Renal cortex interstitium (tissue), 11 donors: ENCODE results near the gene PTPRS. TPM values are rescaled to one million over a fixed set of nuclear protein-coding genes. Genes with fewer than 3 reads are reported as not detected.
"Not testable (repeated sequence)": the region's sequence is repeated elsewhere in the genome, so short reads cannot be mapped to it uniquely, and the experiment has no call there.

ENCODE experiments used
- DNase-seq, 11 donors: peaks; one replicate each; pipeline ENCODE4 v3.0.0-alpha.2; 2013; ENCODE audit warnings: low read depth in 9 of 11, low spot score in 4 of 11; ENCODE audit errors: extremely low read depth in 1 of 11
- polyA plus RNA-seq, 3 donors: library from polyadenylated mRNA; unstranded; fragments of 120-200 nt; gene quantifications; one replicate each; pipeline ENCODE4 v1.2.1, GENCODE V29; 2013; ENCODE audit not compliant: insufficient read length in 3 of 3

Gene PTPRS
- polyA plus RNA-seq, 3 donors, result 54.2 to 79.6 (median 77.7) TPM

DNA sequence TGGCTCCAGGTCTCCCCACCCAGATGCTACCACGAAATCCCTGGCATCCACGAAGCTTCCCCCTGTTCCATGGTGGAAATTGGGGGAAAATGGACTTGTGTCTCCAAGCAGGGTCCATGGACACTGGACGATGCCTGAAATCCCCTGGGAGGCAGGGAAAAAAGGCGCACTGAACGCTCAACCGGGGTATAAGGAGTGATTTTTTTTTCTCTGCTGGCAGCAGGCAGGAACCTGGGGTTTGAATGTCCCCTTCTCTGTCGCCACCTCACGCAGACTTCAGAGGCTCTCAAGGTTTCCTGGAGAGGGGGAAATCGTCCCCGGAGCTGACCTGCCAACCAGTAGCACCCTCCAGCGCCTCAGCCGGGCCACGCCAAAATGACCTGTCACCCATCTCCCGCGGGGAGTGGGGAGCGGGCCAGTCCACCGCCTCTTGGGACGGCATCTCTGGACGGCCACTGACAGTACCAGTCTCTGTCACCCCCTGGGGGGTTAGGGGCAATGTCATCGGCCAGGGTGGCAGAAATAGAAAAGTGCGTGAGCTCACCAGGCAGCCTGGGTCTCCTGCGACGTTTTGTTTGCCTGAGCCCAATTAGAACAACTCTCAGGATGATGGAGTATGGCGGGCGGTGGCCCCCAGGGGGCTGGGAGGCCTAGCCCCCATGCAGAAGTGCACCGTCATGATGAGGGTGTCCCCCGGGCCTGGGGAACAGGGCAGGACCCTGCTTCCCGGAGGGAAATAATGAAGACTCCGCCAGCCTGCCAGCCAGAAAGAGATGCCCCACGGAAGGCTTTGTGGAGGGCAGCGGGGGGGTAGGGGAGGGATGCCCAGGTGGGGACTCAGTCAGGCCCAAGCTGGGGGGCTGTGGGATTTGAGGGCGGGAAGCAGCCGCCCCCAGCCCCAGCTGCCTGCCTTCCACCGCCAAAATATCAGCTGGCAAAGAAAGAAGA is 2.6 kb downstream of the PTPRS start:
- no peak for DNase-seq

GRCh38 chr19:5337126-5337525 is 3.5 kb downstream of the PTPRS start:
- no peak for DNase-seq

DNA sequence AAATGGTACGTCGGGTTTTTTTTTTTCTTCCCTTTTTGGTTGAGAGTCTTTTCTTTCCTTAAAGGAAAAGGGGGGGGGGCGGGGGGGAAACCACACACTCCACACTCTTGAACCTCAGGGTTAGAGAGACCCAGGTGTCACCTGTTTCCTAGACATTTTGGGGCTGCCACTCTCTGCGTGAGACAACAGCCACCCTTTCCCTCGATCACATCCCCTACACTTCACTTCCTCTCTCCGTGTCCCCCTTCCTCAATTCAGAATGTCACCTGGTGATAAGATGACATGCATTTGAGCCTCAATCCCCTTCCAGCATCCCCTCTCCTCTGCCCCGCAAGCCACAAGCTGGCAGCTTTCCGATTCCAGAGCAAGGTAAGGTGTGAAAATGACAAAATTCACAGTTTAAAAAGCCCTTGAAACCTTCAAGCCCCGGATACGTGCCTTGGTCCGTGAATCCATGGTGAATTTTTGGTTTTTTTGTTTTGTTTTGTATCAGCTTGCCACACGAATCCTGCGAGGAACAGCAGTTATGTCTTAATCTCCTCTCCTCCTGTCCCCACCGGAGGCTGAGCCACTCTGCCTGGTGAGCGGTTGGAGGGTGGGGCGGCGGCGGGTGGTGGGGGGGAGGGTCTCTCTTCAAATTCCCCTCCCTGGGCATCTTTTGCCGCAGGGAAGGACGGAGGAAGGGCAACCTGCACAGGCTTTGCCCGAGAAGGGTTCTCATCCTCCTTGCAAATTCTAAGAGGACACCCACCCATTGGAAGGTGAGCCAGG is 4.2 kb downstream of the PTPRS start:
- no peak for DNase-seq

GRCh38 chr19:5335593-5335992 is 5.0 kb downstream of the PTPRS start:
- no peak for DNase-seq

DNA sequence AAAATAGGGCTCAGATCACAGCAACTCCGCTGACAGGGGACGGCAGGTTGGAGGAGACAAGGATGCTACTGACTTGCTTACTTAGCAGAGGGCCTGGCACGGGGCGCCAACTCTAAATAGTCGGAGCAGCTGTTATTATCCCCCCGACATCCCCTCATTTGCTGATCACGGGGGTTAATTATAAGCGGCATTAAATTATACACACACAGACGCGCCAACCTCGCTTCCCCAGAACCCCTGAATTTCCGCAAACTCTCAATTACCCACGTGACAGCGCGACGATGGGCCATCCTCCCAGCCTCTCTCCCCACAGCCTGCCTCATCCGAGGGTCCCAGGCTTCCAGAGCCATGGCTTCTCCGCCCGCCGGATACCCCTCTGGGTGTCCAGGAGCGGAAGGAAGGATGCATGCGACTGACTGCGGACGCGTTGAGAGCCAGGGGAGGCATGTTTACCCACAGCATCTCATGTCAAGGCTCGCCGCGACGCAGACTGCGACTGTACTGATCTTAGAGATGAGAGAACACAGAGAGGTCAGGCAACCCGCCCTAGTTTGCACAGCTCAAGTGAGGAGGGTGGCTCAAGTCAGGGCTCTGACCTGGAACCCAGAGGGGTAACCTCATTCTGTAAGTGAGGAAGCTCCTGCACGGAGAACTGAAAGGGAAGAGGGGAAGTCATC is 5.7 kb downstream of the PTPRS start:
- no peak for DNase-seq

DNA sequence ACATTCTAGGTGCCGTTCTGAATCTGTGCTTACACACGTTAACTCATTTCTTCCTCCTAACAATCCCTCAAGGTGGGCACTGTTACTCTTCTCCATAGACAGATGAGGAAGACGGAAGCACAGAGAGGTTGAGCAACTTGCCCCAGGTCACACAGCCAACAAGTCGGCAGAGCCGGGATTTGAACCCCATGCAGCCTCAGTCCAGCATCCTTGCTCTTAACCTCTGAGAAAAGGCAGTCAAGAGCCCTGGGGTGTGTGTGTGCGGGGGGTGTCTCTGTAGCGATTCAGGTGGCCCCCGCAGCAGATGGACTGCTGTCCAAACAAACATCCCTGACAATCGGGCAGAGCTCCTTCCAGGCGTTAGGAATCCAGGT is 6.3 kb downstream of the PTPRS start:
- no peak for DNase-seq

- DNase-seq, result no peak
Observed at GRCh38 chr19:5333581-5334365, 6.8 kb downstream of the PTPRS start.

- DNase-seq, result no peak
Observed at GRCh38 chr19:5332501-5332900, 8.1 kb downstream of the PTPRS start.

DNA sequence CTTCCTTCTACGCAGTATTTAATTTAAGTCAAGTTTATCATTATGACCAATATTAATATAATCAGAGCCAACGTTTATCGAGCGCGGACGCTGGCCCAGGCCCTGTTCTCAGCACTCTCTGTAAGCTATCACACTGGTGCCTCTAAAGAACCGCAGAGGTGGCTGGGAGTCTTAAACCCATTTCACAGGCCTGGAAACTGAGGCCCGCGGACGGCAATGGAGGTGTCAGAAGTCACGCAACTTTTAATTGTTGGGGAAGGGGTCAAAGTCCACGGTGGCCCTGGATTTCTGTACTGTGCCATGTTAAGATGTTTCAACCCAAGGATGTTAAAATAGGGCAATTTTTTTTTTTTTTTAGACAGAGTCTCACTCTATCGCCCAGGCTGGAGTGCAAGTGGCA is 8.8 kb downstream of the PTPRS start:
- no peak for DNase-seq

DNA sequence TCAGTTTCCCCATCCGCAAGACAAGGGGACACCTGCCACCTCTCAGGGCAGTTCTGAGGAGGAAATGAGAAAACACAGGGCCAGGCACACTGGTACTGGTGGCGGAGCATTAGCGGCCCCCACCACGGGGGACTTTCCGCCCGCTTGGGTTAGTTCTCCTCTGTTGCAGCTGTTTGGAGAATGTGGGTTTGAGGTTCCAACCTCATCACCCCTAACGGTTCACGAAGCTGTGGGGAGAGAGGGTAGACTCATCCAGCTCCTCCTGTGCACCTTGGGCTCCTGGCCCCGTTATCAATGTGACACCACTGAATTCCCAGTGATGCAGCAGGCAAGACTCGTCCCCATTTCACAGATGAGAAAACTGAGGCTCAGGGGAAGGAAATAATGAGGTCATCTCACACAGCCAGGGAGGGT is 10.3 kb downstream of the PTPRS start:
- no peak for DNase-seq

- DNase-seq, result no peak
Observed at GRCh38 chr19:5329141-5329540, 11.5 kb downstream of the PTPRS start.

DNA sequence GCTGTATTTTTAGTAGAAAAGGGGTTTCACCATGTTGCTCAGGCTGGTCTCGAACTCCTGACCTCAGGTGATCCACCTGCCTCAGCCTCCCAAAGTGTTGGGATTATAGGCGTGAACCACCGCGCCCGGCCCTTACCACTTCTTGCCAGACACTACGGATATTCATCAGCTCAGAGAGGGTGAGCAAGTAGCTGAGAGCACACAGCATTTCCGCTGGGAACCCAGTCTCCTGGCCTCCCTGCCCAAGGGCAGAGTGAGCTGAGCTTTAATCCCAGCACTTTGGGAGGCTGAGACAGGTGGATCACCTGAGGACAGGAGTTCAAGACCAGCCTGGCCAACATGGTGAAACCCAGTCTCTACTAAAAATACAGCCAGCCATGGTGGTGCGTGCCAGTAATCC is 12.2 kb downstream of the PTPRS start:
- not testable (repeated sequence) for DNase-seq

DNA sequence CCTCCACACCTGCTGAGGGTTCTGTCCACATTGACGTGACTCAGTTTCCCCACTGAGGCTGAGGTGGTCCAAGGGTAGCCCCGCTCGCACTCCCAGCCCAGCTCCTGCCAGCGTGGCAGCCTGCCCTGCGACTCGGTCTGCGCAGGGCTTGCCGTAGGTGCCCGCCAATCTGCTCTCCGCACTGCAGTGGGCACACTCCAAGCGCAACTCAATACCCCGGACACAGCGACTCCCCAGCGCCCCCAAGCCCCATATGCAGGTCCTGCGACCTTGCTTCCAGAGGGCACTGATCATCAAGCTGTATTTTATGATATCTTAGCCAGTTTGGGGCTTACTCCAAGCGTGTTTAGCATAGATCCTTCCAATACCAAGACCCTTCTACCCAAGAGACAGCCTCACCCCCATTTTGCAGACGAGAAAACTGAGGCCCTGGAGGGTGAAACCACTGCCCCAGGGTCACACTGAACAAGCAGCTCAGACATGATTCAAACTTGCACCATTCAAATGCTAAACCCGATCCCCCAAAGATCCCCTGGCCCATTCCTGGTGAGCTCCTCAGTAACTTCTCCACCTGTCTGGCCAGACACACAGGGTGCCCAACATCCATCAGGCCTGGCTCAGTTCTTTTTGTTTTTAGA is 13.5 kb downstream of the PTPRS start:
- no peak for DNase-seq

DNA sequence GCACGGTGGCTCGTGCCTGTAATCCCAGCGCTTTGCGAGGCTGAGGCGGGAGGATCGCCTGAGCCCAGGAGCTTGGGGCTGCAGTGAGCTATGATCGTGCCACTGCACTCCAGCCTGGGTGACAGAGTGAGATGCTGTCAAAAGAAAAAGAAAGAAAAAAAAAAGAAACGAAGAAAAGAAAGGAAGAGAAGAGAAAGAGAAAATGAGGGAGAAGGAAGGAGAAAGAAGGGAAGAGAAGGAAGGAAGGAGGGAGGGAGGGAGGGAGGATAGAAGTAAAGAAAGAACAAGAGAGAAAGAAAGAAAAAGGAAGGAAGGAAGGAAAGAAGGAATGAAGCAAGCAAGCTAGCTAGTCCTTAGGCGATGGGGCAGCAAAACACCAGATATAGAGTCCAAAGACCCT is 14.1 kb downstream of the PTPRS start:
- no peak for DNase-seq

DNA sequence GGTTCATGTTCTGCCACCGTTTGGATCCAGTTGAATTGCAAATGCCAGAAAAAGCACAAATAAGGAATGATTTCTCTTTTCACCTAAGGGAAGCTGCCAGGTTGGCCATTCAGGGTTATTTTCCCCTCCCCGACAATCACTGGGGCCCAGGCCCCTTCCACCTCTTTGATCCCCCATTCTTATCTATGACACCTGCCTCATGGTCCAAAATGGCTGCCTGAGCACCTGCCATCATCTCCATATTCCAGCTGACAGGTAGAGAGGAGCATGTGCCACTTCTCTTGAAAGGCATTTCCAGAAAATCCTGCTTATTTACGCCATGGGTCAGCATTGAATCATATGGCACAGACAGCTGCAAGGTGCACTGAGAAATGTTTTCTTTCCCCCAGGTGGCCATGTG is 15.7 kb downstream of the PTPRS start:
- no peak for DNase-seq

- DNase-seq, result no peak
Observed at GRCh38 chr19:5323475-5323811, 17.2 kb downstream of the PTPRS start.

GRCh38 chr19:5321851-5322681 is 18.5 kb downstream of the PTPRS start:
- no peak for DNase-seq
